Transverse colon (tissue), 4 donors: ENCODE measurements around the gene MBOAT2.

Experiments
- CTCF ChIP-seq, 5 experiments: fragments of 200-600 bp in 3 of 5; fragments of 450-650 bp in 2 of 5; sonication (generic) in 3 of 5; IDR thresholded peaks; 1 replicate in 2 of 5; 2 replicates in 3 of 5; pipeline ENCODE4 v1.5.1; 2016 to 2017; ENCODE audit warnings: antibody characterized with exemption in 5 of 5, inconsistent platforms in 3 of 5, mild to moderate bottlenecking in 2 of 5, moderate library complexity in 1 of 5
- EP300 ChIP-seq: sonication (generic); formaldehyde crosslinking; IDR thresholded peaks from one replicate; pipeline ENCODE4 v1.6.1; 2017; ENCODE audit warnings: antibody characterized with exemption, low read depth
- POLR2AphosphoS5 ChIP-seq, 3 donors: sonication (generic); formaldehyde crosslinking; IDR thresholded peaks; one replicate each; pipeline ENCODE4 v1.6.1; 2016; ENCODE audit warnings: antibody characterized with exemption in 3 of 3

GRCh38 chr2:9020267-9020666, 16.8 kb upstream of the MBOAT2 start:
- TF ChIP-seq CTCF (IDR thresholded peaks at IDR 0.05) (no peak), EP300 (no peak), POLR2AphosphoS5 (IDR thresholded peaks at IDR 0.05) (no peak)
